HL-60/S4 (cell line): ENCODE data around the gene IFITM1.
"Not testable (repeated sequence)": the region's sequence is repeated elsewhere in the genome, so short reads cannot be mapped to it uniquely, and the experiment has no call there.

Experiments
- in situ Hi-C: fragments of 300-500 bp; cut with MboI; formaldehyde crosslinking; loops from 2 replicates; pipeline ENCODE4 v1.14.3; 2022; ENCODE audit warnings: low sequenced_read_pairs

The IFITM1 gene

DNA sequence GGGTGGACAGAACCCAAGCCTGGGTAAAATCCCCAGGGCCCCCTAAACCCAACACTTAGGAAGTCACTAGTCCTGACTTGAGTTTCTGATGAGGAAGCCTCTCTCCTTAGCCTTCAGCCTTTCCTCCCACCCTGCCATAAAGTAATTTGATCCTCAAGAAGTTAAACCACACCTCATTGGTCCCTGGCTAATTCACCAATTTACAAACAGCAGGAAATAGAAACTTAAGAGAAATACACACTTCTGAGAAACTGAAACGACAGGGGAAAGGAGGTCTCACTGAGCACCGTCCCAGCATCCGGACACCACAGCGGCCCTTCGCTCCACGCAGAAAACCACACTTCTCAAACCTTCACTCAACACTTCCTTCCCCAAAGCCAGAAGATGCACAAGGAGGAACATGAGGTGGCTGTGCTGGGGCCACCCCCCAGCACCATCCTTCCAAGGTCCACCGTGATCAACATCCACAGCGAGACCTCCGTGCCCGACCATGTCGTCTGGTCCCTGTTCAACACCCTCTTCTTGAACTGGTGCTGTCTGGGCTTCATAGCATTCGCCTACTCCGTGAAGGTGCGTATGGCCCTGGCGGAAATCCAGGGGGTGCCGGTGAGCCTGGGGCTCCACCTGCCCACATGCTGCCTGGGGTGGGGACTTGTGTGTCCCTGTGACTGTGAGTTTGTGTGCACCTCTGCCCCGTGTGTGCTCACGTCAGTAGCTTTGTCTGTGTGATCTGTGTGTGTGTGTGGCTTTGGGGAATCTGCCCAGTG is at the start of gene IFITM1:
TSS of gene IFITM1 (plus strand) at position 254 of the 767 bp plus-strand sequence. CDS start at position 385, 131 bp downstream.
- in situ Hi-C loops, result no loop called here

DNA sequence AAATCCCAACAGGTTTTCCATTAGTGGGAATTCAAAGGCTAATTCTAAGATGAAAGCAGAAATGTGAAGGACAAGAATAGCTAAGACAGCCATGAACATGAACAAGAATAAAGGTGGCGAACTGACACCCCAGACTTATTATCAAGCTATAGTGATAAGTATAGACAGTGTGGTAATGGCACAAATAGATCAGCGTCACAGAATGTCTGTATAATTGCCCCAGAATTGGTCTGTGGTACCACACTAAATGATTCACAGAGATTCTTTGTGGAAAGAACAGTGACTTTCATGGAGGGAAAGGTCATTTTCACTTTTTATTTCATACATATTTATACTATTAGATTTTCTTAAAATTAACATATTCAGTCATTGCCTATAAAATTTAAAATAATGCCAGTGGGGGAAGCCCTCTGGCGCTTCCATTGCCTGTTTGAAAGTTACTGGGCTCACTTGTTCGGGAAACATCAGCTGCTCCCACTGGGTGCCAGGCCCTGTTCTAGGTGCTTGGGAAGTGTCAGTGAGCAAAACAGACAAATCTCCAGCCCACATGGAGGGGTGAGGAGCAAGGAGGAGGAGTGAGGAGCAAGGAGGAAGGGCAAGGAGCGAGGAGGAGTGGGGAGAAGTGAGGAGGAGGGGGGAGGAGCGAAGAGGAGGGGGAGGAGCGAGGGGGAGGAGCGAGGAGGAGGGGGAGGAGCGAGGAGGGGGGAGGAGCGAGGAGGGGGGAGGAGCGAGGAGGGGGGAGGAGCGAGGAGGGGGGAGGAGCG is 47.0 kb upstream of the IFITM1 start:
- in situ Hi-C loops, result no loop called here

DNA sequence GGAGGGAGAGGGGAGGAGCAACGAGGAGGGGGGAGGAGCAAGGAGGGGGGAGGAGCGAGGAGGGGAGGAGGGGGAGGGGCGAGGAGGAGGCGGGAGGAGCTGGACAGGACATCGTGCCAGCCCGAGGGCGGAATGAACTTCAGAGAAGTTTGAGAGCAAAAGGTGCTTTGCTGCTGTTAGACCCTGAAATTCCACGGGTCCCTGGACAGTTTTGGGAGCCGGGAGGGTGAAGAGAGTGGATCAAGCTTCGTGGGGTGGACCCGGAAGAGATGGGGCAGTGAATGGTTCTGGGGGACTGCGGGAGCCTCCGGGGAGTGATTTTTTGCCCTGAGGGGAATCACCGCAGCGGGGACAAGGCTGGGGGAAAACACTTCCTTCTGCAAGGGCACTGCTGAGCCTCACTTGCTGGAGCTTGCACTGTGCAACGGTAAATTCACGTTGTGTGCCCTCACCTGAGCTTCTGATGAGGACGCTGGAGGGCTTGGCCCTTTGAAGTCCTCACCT is 46.3 kb upstream of the IFITM1 start:
- in situ Hi-C loops, result no loop called here

DNA sequence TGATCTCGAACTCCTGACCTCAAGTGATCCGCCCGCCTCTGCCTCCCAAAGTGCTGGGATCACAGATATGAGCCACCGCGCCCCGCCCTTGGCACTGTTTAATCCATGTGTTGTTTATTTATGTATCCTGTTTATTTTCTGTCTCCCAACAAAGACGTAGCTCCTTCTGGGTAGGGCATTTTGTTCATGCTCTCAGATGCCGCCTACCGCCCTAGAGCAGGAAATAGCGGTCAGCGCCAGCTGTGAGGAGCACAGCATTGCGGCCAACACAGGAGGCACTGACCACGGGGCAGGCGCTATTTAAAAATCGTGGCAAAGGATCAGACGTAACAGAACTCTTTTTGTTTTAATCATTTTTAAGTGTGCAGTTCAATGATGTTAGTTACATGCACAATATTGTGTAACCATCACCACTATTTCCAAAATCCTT is 45.1 kb upstream of the IFITM1 start:
- in situ Hi-C loops, result not testable (repeated sequence)

DNA sequence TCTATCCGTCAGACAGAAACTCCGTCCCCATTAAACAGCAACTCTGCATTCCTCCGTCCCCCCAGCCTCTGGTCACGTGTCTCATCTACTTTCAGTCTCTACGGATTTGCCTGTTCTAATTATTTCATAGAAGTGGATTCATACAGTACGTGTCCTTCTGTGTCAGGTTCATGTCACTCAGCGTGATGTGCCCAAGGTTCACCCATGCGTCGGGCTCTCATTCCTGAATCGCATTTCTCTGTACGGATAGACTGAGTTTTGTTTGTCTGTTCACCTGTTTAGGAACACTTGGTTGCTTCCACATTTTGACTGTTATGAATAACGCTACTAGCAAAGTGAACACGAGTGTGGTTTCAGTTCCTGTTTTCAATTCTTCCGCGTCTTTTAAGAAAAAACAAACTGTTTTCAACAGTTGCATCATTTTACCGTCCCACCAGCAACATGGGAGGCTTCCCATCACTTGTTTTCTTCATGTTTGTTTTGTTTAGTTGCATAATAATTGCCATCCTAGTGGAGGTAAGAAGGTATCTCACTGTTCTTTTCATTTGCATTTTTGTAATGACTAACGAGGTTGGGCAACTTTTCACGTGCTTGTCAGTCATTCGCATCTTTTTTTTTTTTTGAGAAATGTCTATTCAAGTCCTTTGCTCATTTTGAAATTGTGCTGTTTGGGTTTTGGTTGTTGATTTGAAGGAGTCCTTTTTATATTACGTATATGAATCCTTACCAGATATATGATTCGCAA is 44.5 kb upstream of the IFITM1 start:
- in situ Hi-C loops, result no loop called here

DNA sequence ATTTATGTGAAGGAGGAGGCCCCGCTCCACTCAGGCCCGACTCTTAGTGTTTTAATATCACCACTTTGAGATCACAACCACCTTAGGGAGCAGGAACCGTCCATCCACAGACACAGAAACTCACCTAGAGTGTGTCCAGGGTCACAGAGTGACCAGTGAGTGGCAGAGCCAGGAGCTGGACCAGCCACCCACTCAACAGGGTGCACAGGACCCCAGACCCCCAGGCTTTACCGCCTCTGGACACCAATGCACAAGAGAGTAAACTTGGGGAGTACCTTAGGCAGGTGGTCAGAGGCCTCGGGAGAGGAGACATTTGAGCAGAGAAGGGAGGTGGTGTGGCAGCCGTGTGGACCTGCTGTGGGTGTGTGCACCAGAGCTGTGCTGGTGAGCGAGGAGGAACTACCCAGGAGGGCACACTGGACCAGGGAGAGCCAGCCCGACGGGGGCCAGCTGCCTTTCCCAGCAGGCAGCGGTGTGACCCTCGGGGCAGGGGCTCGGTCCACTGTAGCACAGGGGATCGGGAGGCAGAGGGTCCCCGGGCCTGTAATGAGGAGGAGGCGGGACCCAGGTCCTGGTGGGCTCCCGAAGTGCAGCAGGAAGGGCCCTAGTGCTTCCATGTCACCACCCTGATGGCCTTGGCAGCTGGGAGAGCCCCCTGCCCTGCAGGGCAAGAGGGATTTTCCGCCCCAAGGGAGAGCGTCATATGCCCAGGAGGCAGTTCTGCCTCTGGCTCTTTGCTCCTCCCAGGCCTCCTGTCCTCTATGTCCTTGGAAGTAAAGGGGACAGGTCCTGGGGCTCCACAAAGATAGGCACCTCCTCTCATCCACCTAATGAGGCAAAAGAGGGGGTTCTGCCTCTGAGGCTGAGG is 43.2 kb upstream of the IFITM1 start:
- in situ Hi-C loops, result no loop called here

DNA sequence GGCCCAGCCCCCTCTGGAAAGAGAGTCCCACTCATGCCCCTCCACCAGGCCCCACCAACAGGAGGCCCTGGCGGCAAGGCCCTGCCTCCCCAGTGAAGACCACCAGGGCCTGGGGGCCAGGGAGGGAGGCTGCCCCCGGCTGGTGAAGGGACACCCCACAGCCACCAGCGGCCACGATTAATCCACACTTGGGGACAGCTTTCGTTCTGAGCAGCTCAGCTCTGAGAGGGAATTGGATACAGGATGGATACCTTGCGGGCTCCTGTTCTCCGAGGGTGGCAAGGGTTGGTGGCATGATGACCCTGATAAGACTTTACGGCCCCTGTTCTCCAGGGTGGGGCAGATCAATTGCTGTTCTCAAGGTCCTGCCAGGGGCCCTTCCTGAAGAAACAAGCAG is 42.5 kb upstream of the IFITM1 start:
- in situ Hi-C loops, result no loop called here

DNA sequence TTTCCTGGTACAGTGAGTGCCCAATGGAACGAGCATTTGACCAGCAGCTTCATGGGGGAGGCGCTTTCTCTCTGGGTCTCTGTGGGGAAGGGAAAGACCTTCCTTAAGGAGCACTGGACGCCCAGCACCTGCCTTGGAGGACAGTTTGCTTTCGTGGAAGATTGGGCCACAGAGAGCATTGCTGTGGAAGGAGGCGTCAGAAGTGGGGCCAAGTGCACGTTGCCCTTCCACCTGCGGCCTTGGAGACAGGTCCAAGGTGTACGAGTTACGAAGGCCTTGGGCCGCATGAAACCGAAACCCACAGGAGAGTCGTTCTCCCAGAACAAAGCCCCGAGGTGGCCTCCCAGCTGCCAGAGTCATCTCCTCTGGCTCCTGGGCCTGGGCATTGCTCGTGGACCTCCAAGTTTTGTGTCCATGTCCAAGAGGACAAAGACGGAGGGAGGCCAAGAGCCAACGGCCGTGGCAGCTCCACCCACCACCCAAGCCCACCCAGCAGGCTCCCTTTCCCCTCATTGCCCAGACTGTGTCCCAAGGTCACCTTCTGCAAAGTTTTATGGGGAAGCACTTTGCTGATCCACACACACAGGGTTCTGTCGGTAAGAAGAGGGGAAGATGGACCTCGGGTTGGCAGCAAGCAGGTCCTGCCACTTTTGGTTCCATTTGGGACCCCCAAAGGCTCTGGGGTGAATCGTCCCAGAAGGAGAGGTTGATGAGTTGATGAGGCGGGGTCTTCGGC is 41.5 kb upstream of the IFITM1 start:
- in situ Hi-C loops, result no loop called here

DNA sequence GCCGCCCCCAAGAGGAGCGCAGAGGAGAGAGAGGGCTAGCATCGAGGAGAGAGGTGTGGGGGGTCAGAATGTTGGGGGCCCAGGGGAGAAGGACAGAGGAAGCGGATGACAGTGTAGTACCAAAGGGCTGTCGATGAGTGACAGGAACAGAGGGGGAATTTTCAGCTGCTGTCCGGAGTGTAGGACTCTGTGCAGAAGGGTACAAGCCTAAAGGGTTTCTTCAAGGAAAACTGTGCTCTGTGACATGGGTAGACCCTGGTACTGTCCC is 41.0 kb upstream of the IFITM1 start:
- in situ Hi-C loops, result no loop called here

DNA sequence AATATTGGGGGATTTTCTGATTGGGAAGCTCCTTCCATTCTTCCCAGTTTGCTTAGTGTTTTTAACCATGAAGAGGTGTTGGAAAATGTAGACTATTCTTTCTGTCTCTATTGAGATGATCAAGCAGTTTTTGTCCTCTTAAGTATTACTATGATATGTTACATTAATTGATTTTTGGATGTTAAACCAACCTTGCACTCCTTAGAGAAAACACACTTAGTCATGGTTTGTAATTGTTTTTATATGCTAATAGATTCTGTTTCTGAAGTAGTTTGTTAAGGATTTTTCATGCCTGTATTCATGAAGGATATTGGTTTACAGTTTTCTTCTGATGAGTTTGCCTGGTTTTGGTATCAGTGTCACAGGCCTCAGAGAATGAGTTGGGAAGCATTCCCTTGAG is 37.6 kb upstream of the IFITM1 start:
- in situ Hi-C loops, result no loop called here

DNA sequence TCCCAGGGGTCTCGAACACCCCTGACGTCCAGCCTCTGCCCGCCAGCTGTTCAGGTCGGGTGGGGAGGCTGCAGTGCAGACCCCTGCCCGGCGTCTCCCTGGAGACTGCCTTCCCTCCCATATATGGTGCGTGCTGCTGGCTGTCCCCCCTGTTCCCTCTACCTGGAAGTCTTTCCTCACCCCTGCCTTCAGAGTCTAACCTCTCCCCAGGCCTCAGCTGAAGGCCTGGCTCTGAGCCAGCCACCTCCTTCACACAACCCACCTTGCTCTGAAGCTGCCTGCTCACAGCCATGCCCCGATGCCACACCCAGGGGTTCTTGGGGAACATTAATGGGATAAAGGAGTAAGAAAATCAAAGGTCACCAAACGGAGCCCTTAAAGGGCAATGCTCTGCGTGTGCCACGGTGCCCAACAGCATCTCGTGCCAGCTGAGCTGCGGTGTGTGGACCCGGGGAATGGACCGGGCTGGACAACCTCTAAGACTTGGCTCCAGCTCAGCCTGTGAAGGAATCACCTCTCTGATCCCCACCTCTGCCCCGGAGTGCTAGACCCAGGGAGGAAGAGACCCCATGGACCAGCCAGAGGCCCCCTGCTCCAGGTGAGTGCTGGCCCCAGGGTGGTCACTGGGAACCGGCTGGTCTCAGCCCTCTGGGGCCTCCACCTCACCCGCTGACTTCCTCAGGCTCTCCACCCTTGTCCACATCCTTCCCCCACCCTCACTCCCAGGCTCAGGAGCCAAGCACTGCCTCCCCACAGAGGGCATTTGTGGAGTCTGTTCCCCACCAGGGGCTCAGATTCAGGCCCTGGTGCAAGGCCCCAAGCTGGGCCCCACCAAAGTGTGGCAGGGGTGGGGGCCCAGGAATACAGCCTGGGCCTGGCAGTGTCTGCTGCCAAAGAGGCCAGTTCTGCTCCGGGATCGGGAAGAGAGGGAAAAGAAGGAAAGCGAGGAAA is 35.6 kb upstream of the IFITM1 start, which contains the start of gene NLRP6:
TSS of gene NLRP6 (plus strand) at position 407 of the 951 bp plus-strand sequence. CDS start at position 570, 163 bp downstream.
- in situ Hi-C loops, result no loop called here

DNA sequence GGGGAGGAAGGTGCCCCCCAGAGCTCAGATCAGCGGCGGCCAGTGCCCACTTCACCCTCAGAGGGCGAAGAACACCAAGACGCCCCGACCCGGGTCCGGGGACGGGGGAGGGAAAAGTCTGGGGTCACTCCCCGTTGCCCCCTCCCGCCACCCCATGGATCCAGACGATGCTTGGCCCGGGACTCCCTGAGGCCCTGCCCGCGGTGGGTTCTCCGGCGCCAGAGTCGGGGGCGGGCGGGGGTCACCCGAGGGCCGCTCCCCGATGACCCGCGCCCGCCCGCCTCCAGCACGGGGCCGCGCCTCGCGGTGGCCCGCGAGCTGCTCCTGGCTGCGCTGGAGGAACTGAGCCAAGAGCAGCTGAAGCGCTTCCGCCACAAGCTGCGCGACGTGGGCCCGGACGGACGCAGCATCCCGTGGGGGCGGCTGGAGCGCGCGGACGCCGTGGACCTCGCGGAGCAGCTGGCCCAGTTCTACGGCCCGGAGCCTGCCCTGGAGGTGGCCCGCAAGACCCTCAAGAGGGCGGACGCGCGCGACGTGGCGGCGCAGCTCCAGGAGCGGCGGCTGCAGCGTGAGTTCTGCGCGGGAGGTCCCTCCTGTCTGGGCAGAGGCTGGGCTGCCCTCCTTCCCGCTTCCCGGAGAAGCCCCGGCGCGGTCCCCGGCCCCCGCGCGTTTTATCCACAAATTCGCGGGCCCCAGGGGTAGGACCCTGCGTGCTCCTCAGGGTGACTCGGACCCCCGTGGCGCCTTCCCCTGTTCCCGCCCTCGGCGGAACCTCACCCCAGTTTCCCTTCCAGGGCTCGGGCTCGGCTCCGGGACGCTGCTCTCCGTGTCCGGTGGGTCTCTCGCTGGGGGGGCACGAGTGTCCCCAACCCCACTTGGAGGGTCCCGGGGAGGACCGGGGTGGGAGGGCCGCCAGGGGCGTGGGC is 34.5 kb upstream of the IFITM1 start:
- in situ Hi-C loops, result no loop called here

DNA sequence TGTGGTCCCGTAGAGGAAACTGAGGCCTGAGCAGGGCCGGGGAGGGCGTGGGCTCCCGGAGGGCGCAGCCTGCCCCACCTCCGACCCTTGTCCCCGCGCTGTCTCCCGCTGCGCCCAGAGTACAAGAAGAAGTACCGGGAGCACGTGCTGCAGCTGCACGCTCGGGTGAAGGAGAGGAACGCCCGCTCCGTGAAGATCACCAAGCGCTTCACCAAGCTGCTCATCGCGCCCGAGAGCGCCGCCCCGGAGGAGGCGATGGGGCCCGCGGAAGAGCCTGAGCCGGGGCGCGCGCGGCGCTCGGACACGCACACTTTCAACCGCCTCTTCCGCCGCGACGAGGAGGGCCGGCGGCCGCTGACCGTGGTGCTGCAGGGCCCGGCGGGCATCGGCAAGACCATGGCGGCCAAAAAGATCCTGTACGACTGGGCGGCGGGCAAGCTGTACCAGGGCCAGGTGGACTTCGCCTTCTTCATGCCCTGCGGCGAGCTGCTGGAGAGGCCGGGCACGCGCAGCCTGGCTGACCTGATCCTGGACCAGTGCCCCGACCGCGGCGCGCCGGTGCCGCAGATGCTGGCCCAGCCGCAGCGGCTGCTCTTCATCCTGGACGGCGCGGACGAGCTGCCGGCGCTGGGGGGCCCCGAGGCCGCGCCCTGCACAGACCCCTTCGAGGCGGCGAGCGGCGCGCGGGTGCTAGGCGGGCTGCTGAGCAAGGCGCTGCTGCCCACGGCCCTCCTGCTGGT is 33.7 kb upstream of the IFITM1 start:
- in situ Hi-C loops, result no loop called here

DNA sequence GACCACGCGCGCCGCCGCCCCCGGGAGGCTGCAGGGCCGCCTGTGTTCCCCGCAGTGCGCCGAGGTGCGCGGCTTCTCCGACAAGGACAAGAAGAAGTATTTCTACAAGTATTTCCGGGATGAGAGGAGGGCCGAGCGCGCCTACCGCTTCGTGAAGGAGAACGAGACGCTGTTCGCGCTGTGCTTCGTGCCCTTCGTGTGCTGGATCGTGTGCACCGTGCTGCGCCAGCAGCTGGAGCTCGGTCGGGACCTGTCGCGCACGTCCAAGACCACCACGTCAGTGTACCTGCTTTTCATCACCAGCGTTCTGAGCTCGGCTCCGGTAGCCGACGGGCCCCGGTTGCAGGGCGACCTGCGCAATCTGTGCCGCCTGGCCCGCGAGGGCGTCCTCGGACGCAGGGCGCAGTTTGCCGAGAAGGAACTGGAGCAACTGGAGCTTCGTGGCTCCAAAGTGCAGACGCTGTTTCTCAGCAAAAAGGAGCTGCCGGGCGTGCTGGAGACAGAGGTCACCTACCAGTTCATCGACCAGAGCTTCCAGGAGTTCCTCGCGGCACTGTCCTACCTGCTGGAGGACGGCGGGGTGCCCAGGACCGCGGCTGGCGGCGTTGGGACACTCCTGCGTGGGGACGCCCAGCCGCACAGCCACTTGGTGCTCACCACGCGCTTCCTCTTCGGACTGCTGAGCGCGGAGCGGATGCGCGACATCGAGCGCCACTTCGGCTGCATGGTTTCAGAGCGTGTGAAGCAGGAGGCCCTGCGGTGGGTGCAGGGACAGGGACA is 32.9 kb upstream of the IFITM1 start:
- in situ Hi-C loops, result no loop called here

DNA sequence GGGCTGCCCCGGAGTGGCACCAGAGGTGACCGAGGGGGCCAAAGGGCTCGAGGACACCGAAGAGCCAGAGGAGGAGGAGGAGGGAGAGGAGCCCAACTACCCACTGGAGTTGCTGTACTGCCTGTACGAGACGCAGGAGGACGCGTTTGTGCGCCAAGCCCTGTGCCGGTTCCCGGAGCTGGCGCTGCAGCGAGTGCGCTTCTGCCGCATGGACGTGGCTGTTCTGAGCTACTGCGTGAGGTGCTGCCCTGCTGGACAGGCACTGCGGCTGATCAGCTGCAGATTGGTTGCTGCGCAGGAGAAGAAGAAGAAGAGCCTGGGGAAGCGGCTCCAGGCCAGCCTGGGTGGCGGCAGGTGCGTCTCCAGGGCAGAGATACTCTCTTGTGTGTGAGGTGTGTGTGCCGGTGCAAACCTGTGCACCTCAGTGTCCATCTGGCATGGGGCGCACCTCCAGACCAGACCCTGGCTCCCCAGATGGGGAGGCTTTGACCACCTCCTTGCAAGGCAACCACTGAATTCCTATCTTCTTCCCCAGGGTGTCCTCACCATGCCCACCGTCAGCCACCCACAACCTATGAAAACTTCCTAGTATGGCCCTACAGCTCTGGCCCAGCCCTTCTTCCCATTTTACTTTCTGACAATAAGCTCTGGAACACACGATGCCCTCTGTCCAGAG is 32.2 kb upstream of the IFITM1 start:
- in situ Hi-C loops, result no loop called here

DNA sequence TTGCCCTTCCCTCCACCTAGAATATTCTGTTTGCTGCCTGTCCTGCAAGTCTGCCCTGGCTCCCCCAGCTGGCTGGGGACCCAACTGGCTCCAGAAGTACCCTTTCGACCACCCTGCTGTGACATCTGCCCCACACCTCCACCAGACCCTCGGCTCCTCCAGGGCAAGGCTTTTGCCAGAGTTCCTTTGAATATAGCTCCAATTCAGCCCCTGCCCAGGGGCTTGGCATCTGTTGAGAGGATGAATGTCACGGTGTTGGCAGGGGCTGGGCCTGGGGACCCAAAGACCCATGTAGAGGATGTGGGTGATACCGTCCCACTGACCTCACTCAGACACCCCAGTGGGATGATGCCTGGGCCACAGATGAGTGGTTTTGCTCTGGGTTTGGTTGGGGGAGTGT is 31.7 kb upstream of the IFITM1 start:
- in situ Hi-C loops, result no loop called here
